WTC11 (cell line): ENCODE results near the gene SUDS3. TPM values are rescaled to one million over a fixed set of nuclear protein-coding genes. Genes with fewer than 3 reads are reported as not detected.
A peak's percentile ranks its signal among the peaks of the same experiment; 100 is the strongest.

ENCODE experiments used
- ATAC-seq: fragments of 200-7000 bp; cut with Tn5 transposase; 2 replicates; pipeline ENCODE4 v1.10.0; 2021; ENCODE audit warnings: mild to moderate bottlenecking, moderate library complexity
- CTCF ChIA-PET: fragments of 300-600 bp; sonication (Branson Sonifier 250); formaldehyde crosslinking; loops from one replicate; lab custom pipeline; 2021; ENCODE audit warnings: antibody characterized with exemption; lab: Charles Lee
- POLR2A ChIA-PET: fragments of 350-600 bp; sonication (Branson Sonifier 250); formaldehyde crosslinking; loops from one replicate; lab custom pipeline; 2021; ENCODE audit warnings: antibody characterized with exemption; lab: Charles Lee
- DNase-seq: peaks from one replicate; pipeline ENCODE4 v3.0.0; 2021; ENCODE audit warnings: low spot score
- H3K27ac Mint-ChIP-seq: 2 replicates; pipeline ENCODE4 v1.8.0; 2021; ENCODE audit warnings: mixed read lengths
- H3K27me3 Mint-ChIP-seq: 2 replicates; pipeline ENCODE4 v1.8.0; 2021; ENCODE audit warnings: low read depth, mild to moderate bottlenecking, moderate library complexity, mixed read lengths
- H3K36me3 Mint-ChIP-seq: 2 replicates; pipeline ENCODE4 v1.8.0; 2021; ENCODE audit warnings: mixed read lengths
- H3K4me1 Mint-ChIP-seq: 2 replicates; pipeline ENCODE4 v1.8.0; 2022; ENCODE audit warnings: mixed read lengths
- H3K4me3 Mint-ChIP-seq: 2 replicates; pipeline ENCODE4 v1.8.0; 2021; ENCODE audit warnings: mild to moderate bottlenecking, moderate library complexity, mixed read lengths
- H3K9me3 Mint-ChIP-seq: 2 replicates; pipeline ENCODE4 v1.8.0; 2021; ENCODE audit warnings: mixed read lengths
- E2F4 ChIP-seq: sonication (generic); formaldehyde crosslinking; IDR thresholded peaks from 2 replicates; pipeline ENCODE4 v1.8.1; 2022; ENCODE audit warnings: low read depth, mild to moderate bottlenecking, moderate library complexity, missing genetic modification reagents, borderline replicate concordance
- GTF2I ChIP-seq: fragments of 250-450 bp; sonication (Bioruptor Pico); conservative IDR thresholded peaks from 2 replicates; pipeline ENCODE4 v1.4.0; 2021; ENCODE audit warnings: mild to moderate bottlenecking
- KAT7 ChIP-seq: sonication (generic); formaldehyde crosslinking; IDR thresholded peaks from 2 replicates; pipeline ENCODE4 v1.8.1; 2023; ENCODE audit warnings: missing genetic modification reagents, mild to moderate bottlenecking, borderline replicate concordance
- MXD4 ChIP-seq: fragments of 250-450 bp; sonication (Bioruptor Pico); IDR thresholded peaks from 2 replicates; pipeline ENCODE4 v1.8.0; 2021; ENCODE audit warnings: mild to moderate bottlenecking, moderate library complexity, borderline replicate concordance
- NFATC4 ChIP-seq: fragments of 250-450 bp; sonication (Bioruptor Pico); IDR thresholded peaks from 2 replicates; pipeline ENCODE4 v1.9.0; 2021; ENCODE audit warnings: mild to moderate bottlenecking
- NR2C2 ChIP-seq: sonication (generic); formaldehyde crosslinking; IDR thresholded peaks from 2 replicates; pipeline ENCODE4 v1.8.0; 2022; ENCODE audit warnings: mild to moderate bottlenecking, missing genetic modification reagents
- OVOL2 ChIP-seq: fragments of 250-450 bp; sonication (Bioruptor Pico); IDR thresholded peaks from 2 replicates; pipeline ENCODE4 v1.9.0; 2021; ENCODE audit warnings: mild to moderate bottlenecking, borderline replicate concordance
- PRRX2 ChIP-seq: fragments of 250-450 bp; sonication (Bioruptor Pico); IDR thresholded peaks from 2 replicates; pipeline ENCODE4 v1.8.0; 2021; ENCODE audit warnings: mild to moderate bottlenecking
- RELA ChIP-seq: sonication (generic); formaldehyde crosslinking; IDR thresholded peaks from 2 replicates; pipeline ENCODE4 v1.8.1; 2022; ENCODE audit warnings: missing genetic modification reagents, mild to moderate bottlenecking, borderline replicate concordance
- TP53 ChIP-seq: sonication (generic); formaldehyde crosslinking; IDR thresholded peaks from 2 replicates; pipeline ENCODE4 v1.8.1; 2023; ENCODE audit warnings: mild to moderate bottlenecking, missing genetic modification reagents
- ZNF121 ChIP-seq: sonication (generic); formaldehyde crosslinking; IDR thresholded peaks from 2 replicates; pipeline ENCODE4 v1.8.0; 2023; ENCODE audit warnings: missing genetic modification reagents
- ZNF138 ChIP-seq: sonication (generic); formaldehyde crosslinking; conservative IDR thresholded peaks from 2 replicates; pipeline ENCODE4 v1.8.1; 2022; ENCODE audit warnings: mild to moderate bottlenecking, moderate library complexity, missing genetic modification reagents
- ZNF423 ChIP-seq: fragments of 250-450 bp; sonication (Bioruptor Pico); IDR thresholded peaks from 2 replicates; pipeline ENCODE4 v2.1.2; 2022; ENCODE audit warnings: mild to moderate bottlenecking, moderate library complexity
- ZSCAN18 ChIP-seq: fragments of 250-450 bp; sonication (Bioruptor Pico); IDR thresholded peaks from 2 replicates; pipeline ENCODE4 v2.1.2; 2022; ENCODE audit warnings: mild to moderate bottlenecking, moderate library complexity
- total RNA-seq: library from RNA; stranded (reverse); gene quantifications from 3 replicates; pipeline ENCODE4 v1.2.3, GENCODE V29; 2021
- TF ChIP-seq, protein P1 (sequence below): sonication (generic); formaldehyde crosslinking; IDR thresholded peaks from 2 replicates; pipeline ENCODE4 v1.8.0; 2022; ENCODE audit warnings: mild to moderate bottlenecking, missing genetic modification reagents
- TF ChIP-seq, protein P2 (sequence below): fragments of 250-450 bp; sonication (Bioruptor Pico); IDR thresholded peaks from 2 replicates; pipeline ENCODE4 v1.9.0; 2021; ENCODE audit warnings: mild to moderate bottlenecking, borderline replicate concordance

SUDS3 gene
- total RNA-seq, 1 experiment from 2014 or later, result 63.9 TPM

DNA sequence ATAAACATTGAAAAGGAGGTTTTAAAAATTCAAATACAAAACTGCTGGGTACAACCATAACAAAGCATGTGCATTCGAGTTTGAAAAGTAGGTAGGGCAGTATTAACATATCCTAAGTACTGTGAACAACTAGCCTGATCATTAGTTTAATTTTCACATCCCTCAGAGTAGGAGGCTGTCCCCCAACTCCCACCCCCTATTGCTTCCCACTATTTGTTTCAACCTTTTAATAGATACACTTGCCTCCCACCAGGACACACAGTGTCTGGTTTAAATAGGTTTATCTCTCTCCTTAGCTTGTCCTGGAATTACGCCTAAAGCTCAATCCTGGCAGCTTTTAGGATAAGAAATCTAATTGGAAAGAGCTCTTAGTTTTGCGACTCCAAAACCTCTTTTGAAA is 5.8 kb upstream of the SUDS3 start:
- peaks cover 35% of the 10 kb centered on the region for H3K4me1 Mint-ChIP-seq
- DNase-seq, result no peak
- H3K36me3 Mint-ChIP-seq, result no peaks in the 10 kb centered on the region
- CTCF ChIA-PET, result interaction anchor here (1.5 kb wide), 1 partner anchor 189 kb away, joined by 3 read pairs; no protein-coding TSS in a partner anchor
- TF ChIP-seq NFATC4 (CRISPR knock-in tag) (no peak), ZSCAN18 (no peak), NR2C2 (no peak), PRRX2 (CRISPR knock-in tag) (no peak), ZNF138 (CRISPR knock-in tag) (no peak), OVOL2 (CRISPR knock-in tag) (no peak), ZNF121 (no peak), KAT7 (no peak), E2F4 (CRISPR knock-in tag) (no peak), GTF2I (no peak), TP53 (CRISPR knock-in tag) (no peak), MXD4 (CRISPR knock-in tag) (no peak)
- TF ChIP-seq, protein P1, sequence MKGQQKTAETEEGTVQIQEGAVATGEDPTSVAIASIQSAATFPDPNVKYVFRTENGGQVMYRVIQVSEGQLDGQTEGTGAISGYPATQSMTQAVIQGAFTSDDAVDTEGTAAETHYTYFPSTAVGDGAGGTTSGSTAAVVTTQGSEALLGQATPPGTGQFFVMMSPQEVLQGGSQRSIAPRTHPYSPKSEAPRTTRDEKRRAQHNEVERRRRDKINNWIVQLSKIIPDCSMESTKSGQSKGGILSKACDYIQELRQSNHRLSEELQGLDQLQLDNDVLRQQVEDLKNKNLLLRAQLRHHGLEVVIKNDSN (CRISPR knock-in tag), result no peak
- TF ChIP-seq, protein P2, sequence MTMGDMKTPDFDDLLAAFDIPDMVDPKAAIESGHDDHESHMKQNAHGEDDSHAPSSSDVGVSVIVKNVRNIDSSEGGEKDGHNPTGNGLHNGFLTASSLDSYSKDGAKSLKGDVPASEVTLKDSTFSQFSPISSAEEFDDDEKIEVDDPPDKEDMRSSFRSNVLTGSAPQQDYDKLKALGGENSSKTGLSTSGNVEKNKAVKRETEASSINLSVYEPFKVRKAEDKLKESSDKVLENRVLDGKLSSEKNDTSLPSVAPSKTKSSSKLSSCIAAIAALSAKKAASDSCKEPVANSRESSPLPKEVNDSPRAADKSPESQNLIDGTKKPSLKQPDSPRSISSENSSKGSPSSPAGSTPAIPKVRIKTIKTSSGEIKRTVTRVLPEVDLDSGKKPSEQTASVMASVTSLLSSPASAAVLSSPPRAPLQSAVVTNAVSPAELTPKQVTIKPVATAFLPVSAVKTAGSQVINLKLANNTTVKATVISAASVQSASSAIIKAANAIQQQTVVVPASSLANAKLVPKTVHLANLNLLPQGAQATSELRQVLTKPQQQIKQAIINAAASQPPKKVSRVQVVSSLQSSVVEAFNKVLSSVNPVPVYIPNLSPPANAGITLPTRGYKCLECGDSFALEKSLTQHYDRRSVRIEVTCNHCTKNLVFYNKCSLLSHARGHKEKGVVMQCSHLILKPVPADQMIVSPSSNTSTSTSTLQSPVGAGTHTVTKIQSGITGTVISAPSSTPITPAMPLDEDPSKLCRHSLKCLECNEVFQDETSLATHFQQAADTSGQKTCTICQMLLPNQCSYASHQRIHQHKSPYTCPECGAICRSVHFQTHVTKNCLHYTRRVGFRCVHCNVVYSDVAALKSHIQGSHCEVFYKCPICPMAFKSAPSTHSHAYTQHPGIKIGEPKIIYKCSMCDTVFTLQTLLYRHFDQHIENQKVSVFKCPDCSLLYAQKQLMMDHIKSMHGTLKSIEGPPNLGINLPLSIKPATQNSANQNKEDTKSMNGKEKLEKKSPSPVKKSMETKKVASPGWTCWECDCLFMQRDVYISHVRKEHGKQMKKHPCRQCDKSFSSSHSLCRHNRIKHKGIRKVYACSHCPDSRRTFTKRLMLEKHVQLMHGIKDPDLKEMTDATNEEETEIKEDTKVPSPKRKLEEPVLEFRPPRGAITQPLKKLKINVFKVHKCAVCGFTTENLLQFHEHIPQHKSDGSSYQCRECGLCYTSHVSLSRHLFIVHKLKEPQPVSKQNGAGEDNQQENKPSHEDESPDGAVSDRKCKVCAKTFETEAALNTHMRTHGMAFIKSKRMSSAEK (CRISPR knock-in tag), result no peak
- TF ChIP-seq, all 79 proteins: peak for 0
- Mint-ChIP-seq H3K9me3 (no peaks in the 10 kb centered on the region), H3K27me3 (peaks cover 17% of the 10 kb centered on the region), H3K27ac (no peak overlapping the region), H3K4me3 (peak overlapping the region; percentile 92)
- ATAC-seq, result no peak
- POLR2A ChIA-PET, result no interaction called here

GRCh38 chr12:118371321-118372282 is 4.8 kb upstream of the SUDS3 start:
- DNase-seq (peak; percentile 35), ATAC-seq (no peak)
- H3K27ac Mint-ChIP-seq, result no peak overlapping the region
- H3K36me3 Mint-ChIP-seq, result no peaks in the 10 kb centered on the region
- H3K4me3 Mint-ChIP-seq, result peak overlapping the region; percentile 92
- TF ChIP-seq MXD4 (CRISPR knock-in tag), result no peak
- 0 out of 2 replicates have a peak, but pooled peaks have one; percentile 33 for TF ChIP-seq ZNF423 (CRISPR knock-in tag)
- TF ChIP-seq RELA (CRISPR knock-in tag), result no peak
- TF ChIP-seq, all 79 proteins: peak for 1
- peaks cover 17% of the 10 kb centered on the region for H3K27me3 Mint-ChIP-seq
- ChIA-PET POLR2A (no interaction called here), CTCF (interaction anchor here (1.5 kb wide), 1 partner anchor 190 kb away, joined by 3 read pairs; no protein-coding TSS in a partner anchor)
- H3K9me3 Mint-ChIP-seq, result no peaks in the 10 kb centered on the region
- H3K4me1 Mint-ChIP-seq, result peaks cover 39% of the 10 kb centered on the region
